H9 (cell line): Measurements from ENCODE around the gene ADAMTSL4. TPM values are rescaled to one million over a fixed set of nuclear protein-coding genes. Genes with fewer than 3 reads are reported as not detected.

ENCODE experiments used
- DNase-seq: peaks from one replicate; pipeline ENCODE4 v3.0.0-alpha.2; 2017
- H2AFZ ChIP-seq: one replicate; pipeline ENCODE4 v1.6.1; 2013; ENCODE audit warnings: mild to moderate bottlenecking, low read length, control low read depth, moderate library complexity
- H2AK5ac ChIP-seq: 2 replicates; pipeline ENCODE4 v1.6.1; 2013; ENCODE audit warnings: low read length, control low read depth, mixed read lengths; ENCODE audit not compliant: insufficient read length
- H2BK120ac ChIP-seq: one replicate; pipeline ENCODE4 v1.6.1; 2013; ENCODE audit warnings: low read depth, mild to moderate bottlenecking, low read length, control low read depth, inconsistent platforms; ENCODE audit not compliant: poor library complexity, severe bottlenecking
- H2BK12ac ChIP-seq: 2 replicates; pipeline ENCODE4 v1.6.1; 2013; ENCODE audit warnings: low read length, control low read depth, mixed read lengths, low read depth; ENCODE audit not compliant: insufficient read length
- H2BK15ac ChIP-seq: 2 replicates; pipeline ENCODE4 v1.6.1; 2013; ENCODE audit warnings: low read depth, low read length, control low read depth
- H2BK20ac ChIP-seq: one replicate; pipeline ENCODE4 v1.6.1; 2013; ENCODE audit warnings: low read depth, mild to moderate bottlenecking, low read length, control low read depth, inconsistent platforms; ENCODE audit not compliant: poor library complexity, severe bottlenecking
- H2BK5ac ChIP-seq: 2 replicates; pipeline ENCODE4 v1.6.1; 2013; ENCODE audit warnings: low read length, control low read depth, mixed read lengths; ENCODE audit not compliant: insufficient read length
- H3K14ac ChIP-seq: 2 replicates; pipeline ENCODE4 v1.6.1; 2013; ENCODE audit warnings: low read length, control low read depth; ENCODE audit not compliant: insufficient read depth
- H3K18ac ChIP-seq: 2 replicates; pipeline ENCODE4 v1.6.1; 2013; ENCODE audit warnings: low read depth, mild to moderate bottlenecking, mixed read lengths, low read length, control low read depth; ENCODE audit not compliant: insufficient read length
- H3K23ac ChIP-seq: 2 replicates; pipeline ENCODE4 v1.6.1; 2013; ENCODE audit warnings: low read length, control low read depth, mixed read lengths, low read depth; ENCODE audit not compliant: insufficient read length
- H3K23me2 ChIP-seq: 2 replicates; pipeline ENCODE4 v1.6.1; 2013; ENCODE audit warnings: low read depth, mild to moderate bottlenecking, mixed read lengths, low read length, control low read depth; ENCODE audit not compliant: insufficient read length, poor library complexity, severe bottlenecking
- H3K27ac ChIP-seq: 2 replicates; pipeline ENCODE4 v1.5.1; 2013; ENCODE audit warnings: low read length, control low read depth, mixed read lengths, low read depth; ENCODE audit not compliant: insufficient read length
- H3K27me3 ChIP-seq: 2 replicates; pipeline ENCODE4 v1.6.1; 2013; ENCODE audit warnings: low read length, control low read depth, inconsistent platforms; ENCODE audit not compliant: insufficient read depth
- H3K4ac ChIP-seq: 2 replicates; pipeline ENCODE4 v1.6.1; 2013; ENCODE audit warnings: low read depth, mild to moderate bottlenecking, control low read depth, inconsistent platforms, low read length, moderate library complexity
- H3K4me1 ChIP-seq: 2 replicates; pipeline ENCODE4 v1.6.1; 2013; ENCODE audit warnings: low read length, control low read depth, inconsistent platforms; ENCODE audit not compliant: insufficient read depth
- H3K4me2 ChIP-seq: 2 replicates; pipeline ENCODE4 v1.6.1; 2013; ENCODE audit warnings: low read length, control low read depth, mixed read lengths; ENCODE audit not compliant: insufficient read length, insufficient read depth
- H3K56ac ChIP-seq: 2 replicates; pipeline ENCODE4 v1.6.1; 2013; ENCODE audit warnings: low read depth, mild to moderate bottlenecking, mixed read lengths, low read length, control low read depth; ENCODE audit not compliant: insufficient read length
- H3K79me1 ChIP-seq: 2 replicates; pipeline ENCODE4 v1.6.1; 2013; ENCODE audit warnings: low read depth, mild to moderate bottlenecking, moderate library complexity, low read length, control low read depth, inconsistent platforms; ENCODE audit not compliant: insufficient read depth, poor library complexity, severe bottlenecking
- H3K79me2 ChIP-seq: 2 replicates; pipeline ENCODE4 v1.6.1; 2013; ENCODE audit warnings: low read length, control low read depth, inconsistent platforms; ENCODE audit not compliant: insufficient read depth
- H3K9ac ChIP-seq: 2 replicates; pipeline ENCODE4 v1.6.1; 2013; ENCODE audit warnings: low read length, control low read depth, mixed read lengths; ENCODE audit not compliant: insufficient read length; ENCODE audit errors: extremely low read depth
- H3K9me3 ChIP-seq: one replicate; pipeline ENCODE4 v1.6.1; 2013; ENCODE audit warnings: low read depth, low read length, inconsistent platforms; ENCODE audit not compliant: control insufficient read depth
- H3T11ph ChIP-seq: one replicate; pipeline ENCODE4 v1.6.1; 2013; ENCODE audit warnings: mild to moderate bottlenecking, low read length, control low read depth, inconsistent platforms
- H4K20me1 ChIP-seq: one replicate; pipeline ENCODE4 v1.6.1; 2013; ENCODE audit not compliant: control insufficient read depth, insufficient read length, insufficient read depth
- H4K5ac ChIP-seq: 2 replicates; pipeline ENCODE4 v1.6.1; 2013; ENCODE audit warnings: low read depth, mild to moderate bottlenecking, mixed read lengths, low read length, control low read depth; ENCODE audit not compliant: insufficient read length
- H4K8ac ChIP-seq: replicated peaks from 2 replicates; pipeline ENCODE4 v1.6.1; 2013; ENCODE audit warnings: low read length, control low read depth, mixed read lengths, low read depth; ENCODE audit not compliant: insufficient read length
- H4K91ac ChIP-seq: 2 replicates; pipeline ENCODE4 v1.6.1; 2013; ENCODE audit warnings: low read depth, mild to moderate bottlenecking, moderate library complexity, mixed read lengths, low read length, control low read depth; ENCODE audit not compliant: insufficient read length
- H3K27ac Mint-ChIP-seq, 3 experiments: 2 replicates in 2 of 3; 3 replicates in 1 of 3; pipeline ENCODE4 v1.8.0; 2020 to 2021; ENCODE audit warnings: mixed read lengths in 3 of 3, mild to moderate bottlenecking in 1 of 3, moderate library complexity in 1 of 3
- H3K27me3 Mint-ChIP-seq: 2 replicates; pipeline ENCODE4 v1.8.0; 2021; ENCODE audit warnings: low read depth, mild to moderate bottlenecking, moderate library complexity, mixed read lengths
- H3K36me3 Mint-ChIP-seq, 3 experiments: 2 replicates in 2 of 3; 3 replicates in 1 of 3; pipeline ENCODE4 v1.8.0; 2020 to 2021; ENCODE audit warnings: low read depth in 3 of 3, mixed read lengths in 3 of 3; ENCODE audit not compliant: insufficient read depth in 1 of 3
- H3K4me1 Mint-ChIP-seq, 2 experiments: 2 replicates each; pipeline ENCODE4 v1.8.0; 2020; ENCODE audit warnings: mixed read lengths in 2 of 2
- H3K4me3 Mint-ChIP-seq, 2 experiments: 2 replicates in 1 of 2; 3 replicates in 1 of 2; pipeline ENCODE4 v1.8.0; 2020 to 2021; ENCODE audit warnings: mild to moderate bottlenecking in 2 of 2, mixed read lengths in 2 of 2, moderate library complexity in 1 of 2
- H3K9me3 Mint-ChIP-seq, 2 experiments: 2 replicates in 1 of 2; 3 replicates in 1 of 2; pipeline ENCODE4 v1.8.0; 2020; ENCODE audit warnings: mild to moderate bottlenecking in 2 of 2, mixed read lengths in 2 of 2, moderate library complexity in 1 of 2
- CTCF ChIP-seq: fragments of 200-600 bp; sonication (generic); conservative IDR thresholded peaks from 3 replicates; pipeline ENCODE4 v1.8.0; 2021; ENCODE audit warnings: antibody characterized with exemption, mild to moderate bottlenecking
- WGBS: extraction: QIAGEN DNeasy Blood & Tissue Kit; methylation state at CpG from one replicate; pipeline ENCODE4 v1.1.7; 2013; ENCODE audit warnings: missing lambda C conversion rate, low lambda C conversion rate, mixed read lengths; ENCODE audit not compliant: insufficient read length; ENCODE audit errors: extremely low coverage; 5-methylcytosine and 5-hydroxymethylcytosine counted together
- total RNA-seq: library from RNA; stranded (reverse); gene quantifications from 2 replicates; pipeline ENCODE4 v1.2.1, GENCODE V29; 2021

ADAMTSL4 gene
- total RNA-seq, 1 experiment from 2014 or later = 6.1 TPM

- H3K18ac ChIP-seq = no peak overlapping the region
- H3K9me3 Mint-ChIP-seq = no peaks in the 10 kb centered on the region
- no peak for DNase-seq
- no peaks in the 10 kb centered on the region for H4K20me1 ChIP-seq
- no peak overlapping the region for H4K5ac ChIP-seq
- H4K91ac ChIP-seq = no peak overlapping the region
- H3K23me2 ChIP-seq = peaks cover 10% of the 10 kb centered on the region
- no peak overlapping the region for H2AK5ac ChIP-seq
- no peak overlapping the region for H2BK12ac ChIP-seq
- H2BK120ac ChIP-seq = no peak overlapping the region
- no peak overlapping the region for H2BK5ac ChIP-seq
- no peak overlapping the region for H3K27ac Mint-ChIP-seq
- H3K4me2 ChIP-seq = no peak overlapping the region
- no peak overlapping the region for H3K14ac ChIP-seq
- H4K8ac ChIP-seq = no peak overlapping the region
- H3K27me3 ChIP-seq = peaks cover 3% of the 10 kb centered on the region; the same call in 1 of the 2 replicates
- no peak for TF ChIP-seq CTCF
- no CpG with 5 or more reads among the region's 6 CpGs for WGBS
- H3K23ac ChIP-seq = no peak overlapping the region
- no peak overlapping the region for H3K56ac ChIP-seq
- H2AFZ ChIP-seq = no peak overlapping the region
- H3K4me3 Mint-ChIP-seq = no peak overlapping the region
- no peaks in the 10 kb centered on the region for H3K4me1 ChIP-seq
- H3K79me2 ChIP-seq = no peaks in the 10 kb centered on the region
- H3K9me3 ChIP-seq = no peaks in the 10 kb centered on the region
- H3K79me1 ChIP-seq = no peaks in the 10 kb centered on the region
- peaks cover 0 to 2% (median 0%) of the 10 kb centered on the region in 3 experiments; a peak in 2 of 7 replicates for H3K36me3 Mint-ChIP-seq
- peaks cover 6 to 7% of the 10 kb centered on the region in 2 experiments for H3K4me1 Mint-ChIP-seq
- no peak overlapping the region for H3K27ac ChIP-seq
- no peak overlapping the region for H3T11ph ChIP-seq
- H3K9ac ChIP-seq = no peak overlapping the region
- H2BK15ac ChIP-seq = no peak overlapping the region
- H2BK20ac ChIP-seq = no peak overlapping the region
- no peak overlapping the region for H3K4ac ChIP-seq
- H3K27me3 Mint-ChIP-seq = peaks cover 31% of the 10 kb centered on the region
Observed at GRCh38 chr1:150545486-150546032, 3.6 kb upstream of the ADAMTSL4 start.
